DMS 273 (cell line): Measurements from ENCODE around the gene CNTNAP2.

Experiments
- DNase-seq: peaks from one replicate; lab custom pipeline; 2025; ENCODE audit not compliant: unreplicated experiment; lab: John Stamatoyannopoulos, UW

CNTNAP2 gene

GRCh38 chr7:148340438-148341280, 2224.1 kb downstream of the CNTNAP2 start:
- DNase-seq = no peak

GRCh38 chr7:148344406-148344805, 2227.8 kb downstream of the CNTNAP2 start:
- no peak for DNase-seq

- no peak for DNase-seq
Measured at GRCh38 chr7:148347981-148348380, 2231.4 kb downstream of the CNTNAP2 start.

GRCh38 chr7:148348466-148348865, 2231.9 kb downstream of the CNTNAP2 start:
- DNase-seq = no peak

GRCh38 chr7:148356303-148356702, 2239.7 kb downstream of the CNTNAP2 start:
- DNase-seq = no peak

- no peak for DNase-seq
Measured at GRCh38 chr7:148362541-148362940, 2245.9 kb downstream of the CNTNAP2 start.

GRCh38 chr7:148367731-148368475, 2251.3 kb downstream of the CNTNAP2 start:
- DNase-seq = no peak

GRCh38 chr7:148368562-148368961, 2252.0 kb downstream of the CNTNAP2 start:
- DNase-seq = no peak

- DNase-seq = no peak
Measured at GRCh38 chr7:148371280-148371937, 2254.8 kb downstream of the CNTNAP2 start.

- no peak for DNase-seq
Measured at GRCh38 chr7:148374396-148375259, 2258.0 kb downstream of the CNTNAP2 start.

- DNase-seq = no peak
Measured at GRCh38 chr7:148379677-148380076, 2263.1 kb downstream of the CNTNAP2 start.

GRCh38 chr7:148380596-148381419, 2264.2 kb downstream of the CNTNAP2 start:
- DNase-seq = no peak

GRCh38 chr7:148382596-148382995, 2266.0 kb downstream of the CNTNAP2 start:
- no peak for DNase-seq

- no peak for DNase-seq
Measured at GRCh38 chr7:148383651-148384050, 2267.1 kb downstream of the CNTNAP2 start.

- no peak for DNase-seq
Measured at GRCh38 chr7:148385009-148385682, 2268.5 kb downstream of the CNTNAP2 start.

- no peak for DNase-seq
Measured at GRCh38 chr7:148390381-148390780, 2273.8 kb downstream of the CNTNAP2 start.

GRCh38 chr7:148391591-148391990, 2275.0 kb downstream of the CNTNAP2 start:
- DNase-seq = no peak

GRCh38 chr7:148394582-148394981, 2278.0 kb downstream of the CNTNAP2 start:
- DNase-seq = no peak

GRCh38 chr7:148395352-148395811, 2278.8 kb downstream of the CNTNAP2 start:
- DNase-seq = no peak
